HepG2 (cell line): ENCODE results near the gene KIAA0930. TPM values are rescaled to one million over a fixed set of nuclear protein-coding genes. Genes with fewer than 3 reads are reported as not detected.

Source experiments
- ATM ChIP-seq: fragments of 450-650 bp; IDR thresholded peaks from 2 replicates; pipeline ENCODE4 v1.7.1; 2017; ENCODE audit warnings: mild to moderate bottlenecking, borderline replicate concordance
- EED ChIP-seq: sonication (generic); formaldehyde crosslinking; IDR thresholded peaks from 2 replicates; pipeline ENCODE4 v1.5.0; 2020; ENCODE audit warnings: mild to moderate bottlenecking, missing genetic modification reagents
- ELF3 ChIP-seq: IDR thresholded peaks from 2 replicates; pipeline ENCODE4 v1.6.1; 2016; ENCODE audit warnings: missing genetic modification reagents, missing compliant biosample characterization
- FLYWCH1 ChIP-seq: sonication (generic); formaldehyde crosslinking; IDR thresholded peaks from 2 replicates; pipeline ENCODE4 v1.8.1; 2023; ENCODE audit warnings: mild to moderate bottlenecking, missing genetic modification reagents
- JDP2 ChIP-seq: sonication (generic); formaldehyde crosslinking; IDR thresholded peaks from 2 replicates; pipeline ENCODE4 v1.8.1; 2022; ENCODE audit warnings: missing genetic modification reagents, borderline replicate concordance
- NBN ChIP-seq: fragments of 450-650 bp; conservative IDR thresholded peaks from 2 replicates; pipeline ENCODE4 v1.6.1; 2017
- NFKB2 ChIP-seq: sonication (generic); formaldehyde crosslinking; IDR thresholded peaks from 2 replicates; pipeline ENCODE4 v1.4.0; 2020; ENCODE audit warnings: missing genetic modification reagents, borderline replicate concordance
- SRF ChIP-seq: IDR thresholded peaks from 2 replicates; pipeline ENCODE4 v1.6.1; 2011; ENCODE audit warnings: mild to moderate bottlenecking, low read depth, low read length, moderate library complexity
- SRY ChIP-seq: sonication (generic); formaldehyde crosslinking; IDR thresholded peaks from 2 replicates; pipeline ENCODE4 v1.8.0; 2022; ENCODE audit warnings: mild to moderate bottlenecking, missing genetic modification reagents
- UBTF ChIP-seq: sonication (generic); formaldehyde crosslinking; IDR thresholded peaks from 2 replicates; pipeline ENCODE4 v1.4.0; 2020; ENCODE audit warnings: mild to moderate bottlenecking, missing genetic modification reagents
- ZFP37 ChIP-seq: sonication (generic); formaldehyde crosslinking; IDR thresholded peaks from 2 replicates; pipeline ENCODE4 v1.4.0; 2020; ENCODE audit warnings: missing genetic modification reagents, borderline replicate concordance
- ZFP82 ChIP-seq: sonication (generic); formaldehyde crosslinking; IDR thresholded peaks from 2 replicates; pipeline ENCODE4 v1.5.1; 2020; ENCODE audit warnings: mild to moderate bottlenecking, missing genetic modification reagents, borderline replicate concordance
- ZNF263 ChIP-seq: sonication (generic); formaldehyde crosslinking; IDR thresholded peaks from 2 replicates; pipeline ENCODE4 v1.4.0; 2020; ENCODE audit warnings: missing genetic modification reagents
- ZNF414 ChIP-seq: sonication (generic); formaldehyde crosslinking; IDR thresholded peaks from 2 replicates; pipeline ENCODE4 v1.5.0; 2020; ENCODE audit warnings: missing genetic modification reagents
- ZNF83 ChIP-seq: sonication (generic); formaldehyde crosslinking; IDR thresholded peaks from 2 replicates; pipeline ENCODE4 v1.4.0; 2020; ENCODE audit warnings: missing genetic modification reagents, mild to moderate bottlenecking, borderline replicate concordance
- polyA plus RNA-seq, 8 experiments: library from polyadenylated mRNA; depleted of rRNA in 3 of 8; stranded (reverse) in 7 of 8; unstranded in 1 of 8; fragments of >200 nt; fragmentation: Illumina TruSeq in 4 of 8; extraction: Trizol in 4 of 8; gene quantifications; 2 replicates each; pipeline versions ENCODE4 v1.2.1 to v1.2.3, GENCODE V29; 2011 to 2016; ENCODE audit warnings: low read depth in 4 of 8, missing spikeins in 1 of 8, mixed read lengths in 1 of 8; ENCODE audit not compliant: insufficient read depth in 1 of 8
- total RNA-seq, 5 experiments: library from RNA; depleted of rRNA; stranded (reverse); fragments of >200 nt; fragmentation: Illumina TruSeq; extraction: Trizol; gene quantifications; 2 replicates each; pipeline ENCODE4 v1.2.3, GENCODE V29; 2016; ENCODE audit warnings: low read depth in 1 of 5
- TF ChIP-seq, protein P1 (sequence below): sonication (generic); formaldehyde crosslinking; conservative IDR thresholded peaks from 2 replicates; pipeline ENCODE4 v1.4.0; 2020; ENCODE audit warnings: mild to moderate bottlenecking, missing genetic modification reagents, moderate library complexity
- TF ChIP-seq, protein P2 (sequence below): sonication (generic); formaldehyde crosslinking; IDR thresholded peaks from 2 replicates; pipeline ENCODE4 v1.5.0; 2020; ENCODE audit warnings: mild to moderate bottlenecking, missing genetic modification reagents
- TF ChIP-seq, protein P3 (sequence below): sonication (generic); formaldehyde crosslinking; IDR thresholded peaks from 2 replicates; pipeline ENCODE4 v1.5.1; 2020; ENCODE audit warnings: missing genetic modification reagents, mild to moderate bottlenecking, borderline replicate concordance

Gene KIAA0930
- total and polyA plus RNA-seq, 2 of the 13 experiments (the other 11 are each of a cell fraction or from before 2014, with no cell fraction given): 27.0 to 38.2 TPM

DNA sequence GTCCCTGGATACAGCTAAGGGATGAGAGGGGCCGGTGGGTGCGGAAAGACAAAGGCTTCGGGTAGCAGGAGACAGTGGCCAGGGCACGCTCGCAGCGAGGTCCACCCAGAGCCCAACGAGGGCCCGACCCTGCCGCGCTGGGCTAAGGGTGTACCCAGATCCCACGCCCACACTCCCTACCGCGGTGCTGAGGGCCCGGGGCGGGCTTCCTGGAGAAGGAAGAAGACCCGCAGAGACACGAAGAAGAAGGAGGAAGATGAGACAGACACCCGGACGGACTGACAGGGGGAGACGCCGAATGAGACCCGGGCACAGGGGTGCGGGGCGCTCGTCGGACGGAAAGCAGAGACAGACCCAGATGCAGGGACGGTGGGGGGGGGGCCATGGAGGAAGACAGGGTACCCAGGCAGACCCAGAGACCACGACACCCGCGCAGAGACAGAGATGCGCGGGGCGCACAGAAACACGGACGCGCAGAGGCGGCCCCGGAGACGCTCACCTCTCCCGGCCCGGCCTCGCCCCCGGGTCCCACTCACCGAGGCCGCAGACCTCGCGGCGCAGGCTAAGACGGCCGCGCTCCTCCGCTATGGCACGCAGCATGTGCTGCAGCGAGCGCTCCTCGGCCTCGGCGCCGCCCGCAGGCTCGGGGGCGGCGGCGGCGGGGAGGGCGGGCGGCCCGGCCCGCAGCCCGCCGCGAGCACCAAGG is 437 bp downstream of the KIAA0930 start (continued):
- TF ChIP-seq, protein P1, sequence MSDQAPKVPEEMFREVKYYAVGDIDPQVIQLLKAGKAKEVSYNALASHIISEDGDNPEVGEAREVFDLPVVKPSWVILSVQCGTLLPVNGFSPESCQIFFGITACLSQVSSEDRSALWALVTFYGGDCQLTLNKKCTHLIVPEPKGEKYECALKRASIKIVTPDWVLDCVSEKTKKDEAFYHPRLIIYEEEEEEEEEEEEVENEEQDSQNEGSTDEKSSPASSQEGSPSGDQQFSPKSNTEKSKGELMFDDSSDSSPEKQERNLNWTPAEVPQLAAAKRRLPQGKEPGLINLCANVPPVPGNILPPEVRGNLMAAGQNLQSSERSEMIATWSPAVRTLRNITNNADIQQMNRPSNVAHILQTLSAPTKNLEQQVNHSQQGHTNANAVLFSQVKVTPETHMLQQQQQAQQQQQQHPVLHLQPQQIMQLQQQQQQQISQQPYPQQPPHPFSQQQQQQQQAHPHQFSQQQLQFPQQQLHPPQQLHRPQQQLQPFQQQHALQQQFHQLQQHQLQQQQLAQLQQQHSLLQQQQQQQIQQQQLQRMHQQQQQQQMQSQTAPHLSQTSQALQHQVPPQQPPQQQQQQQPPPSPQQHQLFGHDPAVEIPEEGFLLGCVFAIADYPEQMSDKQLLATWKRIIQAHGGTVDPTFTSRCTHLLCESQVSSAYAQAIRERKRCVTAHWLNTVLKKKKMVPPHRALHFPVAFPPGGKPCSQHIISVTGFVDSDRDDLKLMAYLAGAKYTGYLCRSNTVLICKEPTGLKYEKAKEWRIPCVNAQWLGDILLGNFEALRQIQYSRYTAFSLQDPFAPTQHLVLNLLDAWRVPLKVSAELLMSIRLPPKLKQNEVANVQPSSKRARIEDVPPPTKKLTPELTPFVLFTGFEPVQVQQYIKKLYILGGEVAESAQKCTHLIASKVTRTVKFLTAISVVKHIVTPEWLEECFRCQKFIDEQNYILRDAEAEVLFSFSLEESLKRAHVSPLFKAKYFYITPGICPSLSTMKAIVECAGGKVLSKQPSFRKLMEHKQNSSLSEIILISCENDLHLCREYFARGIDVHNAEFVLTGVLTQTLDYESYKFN (CRISPR knock-in tag): no peak
- TF ChIP-seq SRY (CRISPR knock-in tag) (0 out of 2 replicates have a peak, but pooled peaks have one; percentile 40), ZFP37 (CRISPR knock-in tag) (no peak), ZNF83 (no peak), SRF (no peak), ATM (no peak), NFKB2 (no peak), ZNF414 (CRISPR knock-in tag) (no peak), UBTF (peak; percentile 28; the same call in 1 of the 2 replicates), ZFP82 (no peak), ELF3 (CRISPR knock-in tag) (no peak), FLYWCH1 (0 out of 2 replicates have a peak, but pooled peaks have one; percentile 20), EED (no peak), NBN (no peak), ZNF263 (CRISPR knock-in tag) (no peak), JDP2 (CRISPR knock-in tag) (no peak)
- TF ChIP-seq, protein P2, sequence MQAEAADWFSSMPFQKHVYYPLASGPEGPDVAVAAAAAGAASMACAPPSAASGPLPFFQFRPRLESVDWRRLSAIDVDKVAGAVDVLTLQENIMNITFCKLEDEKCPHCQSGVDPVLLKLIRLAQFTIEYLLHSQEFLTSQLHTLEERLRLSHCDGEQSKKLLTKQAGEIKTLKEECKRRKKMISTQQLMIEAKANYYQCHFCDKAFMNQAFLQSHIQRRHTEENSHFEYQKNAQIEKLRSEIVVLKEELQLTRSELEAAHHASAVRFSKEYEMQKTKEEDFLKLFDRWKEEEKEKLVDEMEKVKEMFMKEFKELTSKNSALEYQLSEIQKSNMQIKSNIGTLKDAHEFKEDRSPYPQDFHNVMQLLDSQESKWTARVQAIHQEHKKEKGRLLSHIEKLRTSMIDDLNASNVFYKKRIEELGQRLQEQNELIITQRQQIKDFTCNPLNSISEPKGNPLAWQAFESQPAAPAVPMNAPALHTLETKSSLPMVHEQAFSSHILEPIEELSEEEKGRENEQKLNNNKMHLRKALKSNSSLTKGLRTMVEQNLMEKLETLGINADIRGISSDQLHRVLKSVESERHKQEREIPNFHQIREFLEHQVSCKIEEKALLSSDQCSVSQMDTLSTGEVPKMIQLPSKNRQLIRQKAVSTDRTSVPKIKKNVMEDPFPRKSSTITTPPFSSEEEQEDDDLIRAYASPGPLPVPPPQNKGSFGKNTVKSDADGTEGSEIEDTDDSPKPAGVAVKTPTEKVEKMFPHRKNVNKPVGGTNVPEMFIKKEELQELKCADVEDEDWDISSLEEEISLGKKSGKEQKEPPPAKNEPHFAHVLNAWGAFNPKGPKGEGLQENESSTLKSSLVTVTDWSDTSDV: no peak
- TF ChIP-seq, protein P3, sequence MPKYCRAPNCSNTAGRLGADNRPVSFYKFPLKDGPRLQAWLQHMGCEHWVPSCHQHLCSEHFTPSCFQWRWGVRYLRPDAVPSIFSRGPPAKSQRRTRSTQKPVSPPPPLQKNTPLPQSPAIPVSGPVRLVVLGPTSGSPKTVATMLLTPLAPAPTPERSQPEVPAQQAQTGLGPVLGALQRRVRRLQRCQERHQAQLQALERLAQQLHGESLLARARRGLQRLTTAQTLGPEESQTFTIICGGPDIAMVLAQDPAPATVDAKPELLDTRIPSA (CRISPR knock-in tag): 0 out of 2 replicates have a peak, but pooled peaks have one; percentile 24
